ENCODE results near the gene ELP4. TPM values are rescaled to one million over a fixed set of nuclear protein-coding genes. Genes with fewer than 3 reads are reported as not detected.

Gene ELP4
- total and polyA plus RNA-seq, 11 donors = 8.5 to 20.7 (median 14.1) TPM

DNA sequence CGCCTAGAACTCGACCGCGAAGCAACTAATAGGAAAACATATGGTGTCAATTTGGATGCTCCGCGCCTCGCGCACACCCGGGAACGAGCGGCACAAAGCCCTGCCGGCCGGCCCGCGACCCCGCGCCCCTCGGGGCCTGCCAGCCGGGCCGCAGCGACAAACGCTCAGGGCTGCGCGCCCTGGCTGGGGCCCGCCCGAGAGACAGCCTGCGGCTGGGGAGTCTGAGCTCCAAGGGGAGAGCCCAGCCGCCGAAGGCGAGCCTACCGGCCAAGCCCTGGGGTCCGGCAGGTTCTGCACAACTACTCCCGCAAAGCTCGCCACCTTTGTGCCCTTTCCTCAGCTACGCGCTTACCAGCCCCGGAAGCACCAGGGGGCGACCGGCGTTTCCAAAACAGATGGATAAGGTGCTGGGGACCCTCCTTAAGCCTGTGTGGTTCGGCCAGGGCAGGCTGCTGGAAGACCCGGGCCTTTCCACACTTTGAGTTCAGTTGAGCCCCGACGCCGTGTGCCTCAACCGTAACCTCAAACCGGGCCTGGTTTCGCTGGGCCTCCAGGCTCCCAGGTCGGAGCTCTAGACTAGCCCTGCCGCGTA lies 295.6 kb downstream of the ELP4 start:
- no peaks in the 10 kb centered on the region for H3K9me3 ChIP-seq
- peaks cover 0 to 36% (median 18%) of the 10 kb centered on the region in 12 donors for H3K4me1 ChIP-seq
- peak overlapping the region in 4 of 12 donors; percentile 2 to 15 (median 6) for H3K4me3 ChIP-seq
- no peaks in the 10 kb centered on the region for H3K36me3 ChIP-seq
- WGBS, 4 donors = 2 to 6% (median 3%) methylated on average over 10 to 51 of the region's 51 CpGs
- intact Hi-C loops (cut with DNase I) = no loop called here
- no peak for TF ChIP-seq POLR2A (IDR thresholded peaks at IDR 0.05)
- TF ChIP-seq, protein P1, sequence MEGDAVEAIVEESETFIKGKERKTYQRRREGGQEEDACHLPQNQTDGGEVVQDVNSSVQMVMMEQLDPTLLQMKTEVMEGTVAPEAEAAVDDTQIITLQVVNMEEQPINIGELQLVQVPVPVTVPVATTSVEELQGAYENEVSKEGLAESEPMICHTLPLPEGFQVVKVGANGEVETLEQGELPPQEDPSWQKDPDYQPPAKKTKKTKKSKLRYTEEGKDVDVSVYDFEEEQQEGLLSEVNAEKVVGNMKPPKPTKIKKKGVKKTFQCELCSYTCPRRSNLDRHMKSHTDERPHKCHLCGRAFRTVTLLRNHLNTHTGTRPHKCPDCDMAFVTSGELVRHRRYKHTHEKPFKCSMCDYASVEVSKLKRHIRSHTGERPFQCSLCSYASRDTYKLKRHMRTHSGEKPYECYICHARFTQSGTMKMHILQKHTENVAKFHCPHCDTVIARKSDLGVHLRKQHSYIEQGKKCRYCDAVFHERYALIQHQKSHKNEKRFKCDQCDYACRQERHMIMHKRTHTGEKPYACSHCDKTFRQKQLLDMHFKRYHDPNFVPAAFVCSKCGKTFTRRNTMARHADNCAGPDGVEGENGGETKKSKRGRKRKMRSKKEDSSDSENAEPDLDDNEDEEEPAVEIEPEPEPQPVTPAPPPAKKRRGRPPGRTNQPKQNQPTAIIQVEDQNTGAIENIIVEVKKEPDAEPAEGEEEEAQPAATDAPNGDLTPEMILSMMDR (IDR thresholded peaks at IDR 0.05) = no peak
- ATAC-seq (peak in 1 of 4 donors; percentile 15), DNase-seq (no peak)
- no peak overlapping the region for H3K27ac ChIP-seq
- H3K27me3 ChIP-seq = peaks cover 97 to 100% (median 100%) of the 10 kb centered on the region in 9 donors

DNA sequence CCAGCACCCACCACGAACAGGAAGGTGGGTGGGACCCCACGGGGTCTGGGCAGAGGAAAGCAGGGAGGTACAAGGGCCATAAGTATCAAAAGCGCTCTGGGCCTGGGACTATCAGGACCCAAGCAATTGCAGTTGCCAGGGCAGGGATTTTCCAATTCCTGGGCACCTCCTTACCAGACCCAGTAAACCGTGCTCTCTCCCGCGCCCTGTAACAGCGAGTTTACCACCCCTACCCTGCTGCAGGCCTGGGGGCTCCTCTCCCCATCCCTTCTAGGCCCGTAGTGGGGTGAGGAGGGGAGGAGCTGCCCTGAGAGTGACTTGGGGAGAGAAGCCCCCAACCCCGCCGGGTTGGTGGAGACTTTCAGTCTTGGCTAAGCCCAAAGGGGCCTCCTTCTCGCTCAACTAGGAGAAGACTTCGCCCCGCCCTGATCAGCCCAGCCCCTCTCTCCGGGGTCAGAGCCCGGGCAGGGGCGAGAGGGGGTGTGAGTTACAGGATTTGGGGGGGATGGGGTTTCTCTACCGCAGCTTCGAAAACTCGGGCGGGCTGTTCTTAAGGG lies 296.1 kb downstream of the ELP4 start:
- H3K4me3 ChIP-seq = no peak overlapping the region
- DNase-seq (no peak), ATAC-seq (no peak)
- peaks cover 97 to 100% (median 100%) of the 10 kb centered on the region in 9 donors for H3K27me3 ChIP-seq
- WGBS, 4 donors = 3 to 7% (median 5%) methylated on average over 16 to 20 of the region's 20 CpGs
- H3K4me1 ChIP-seq = peaks cover 6 to 42% (median 24%) of the 10 kb centered on the region in 12 donors
- no peaks in the 10 kb centered on the region for H3K9me3 ChIP-seq
- H3K36me3 ChIP-seq = no peaks in the 10 kb centered on the region
- TF ChIP-seq, protein P1 (IDR thresholded peaks at IDR 0.05) = no peak
- TF ChIP-seq POLR2A (IDR thresholded peaks at IDR 0.05) = no peak
- intact Hi-C loops (cut with DNase I) = no loop called here
- no peak overlapping the region for H3K27ac ChIP-seq

DNA sequence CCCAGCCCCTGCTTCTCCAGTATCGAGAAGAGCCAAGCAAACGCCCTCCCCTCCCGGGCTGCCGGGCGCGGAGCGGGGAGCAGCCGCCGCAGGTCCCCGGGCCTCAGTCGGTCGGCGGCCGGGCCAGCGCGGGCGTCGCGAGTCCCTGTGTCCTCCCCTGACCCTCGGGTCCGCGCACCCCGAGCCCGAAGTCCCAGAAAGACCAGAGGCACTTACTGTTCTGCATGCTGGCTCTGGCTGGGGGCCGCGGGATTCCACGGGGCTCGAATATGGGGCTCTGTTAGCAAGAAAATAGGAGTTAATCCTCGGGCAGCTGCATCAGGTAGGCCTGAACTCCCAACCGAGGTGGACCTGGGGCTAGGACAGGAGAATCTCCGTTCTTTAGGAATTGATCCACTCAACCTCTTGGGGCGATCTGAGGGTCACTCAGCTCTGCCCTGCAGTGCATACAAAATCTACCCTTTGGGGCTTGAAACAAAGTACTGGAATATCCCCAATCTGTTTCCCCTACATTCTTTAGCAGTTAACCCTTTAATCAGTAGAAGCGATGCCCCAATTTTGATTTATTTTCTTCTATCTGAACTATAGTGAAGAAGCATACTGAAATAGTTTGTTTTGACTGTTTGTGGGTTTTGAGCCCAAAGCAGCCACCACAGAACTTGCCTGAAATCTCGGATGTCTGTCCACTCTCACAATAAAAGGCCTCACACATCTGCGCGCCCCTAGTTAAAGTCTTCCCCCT lies 296.8 kb downstream of the ELP4 start:
- Histone ChIP-seq H3K4me1 (peaks cover 6 to 48% (median 30%) of the 10 kb centered on the region in 12 donors), H3K4me3 (no peak overlapping the region), H3K36me3 (no peaks in the 10 kb centered on the region), H3K27me3 (peaks cover 95 to 100% (median 100%) of the 10 kb centered on the region in 9 donors), H3K27ac (no peak overlapping the region), H3K9me3 (no peaks in the 10 kb centered on the region)
- no peak for ATAC-seq
- WGBS, 4 donors = 6 to 14% (median 9%) methylated on average over 16 to 36 of the region's 36 CpGs
- DNase-seq = no peak
- intact Hi-C loops (cut with DNase I) = no loop called here
- TF ChIP-seq POLR2A (IDR thresholded peaks at IDR 0.05) = no peak
- TF ChIP-seq, protein P1 (IDR thresholded peaks at IDR 0.05) = no peak
